C4-2B (cell line): ENCODE measurements around the gene FNDC7.

Experiments
- ZFX ChIP-seq: fragments of 450-650 bp; IDR thresholded peaks from 2 replicates; pipeline ENCODE4 v1.6.1; 2017
- TF ChIP-seq, protein P1 (sequence below): fragments of 450-650 bp; conservative IDR thresholded peaks from 2 replicates; pipeline ENCODE4 v1.5.1; 2017; ENCODE audit warnings: mild to moderate bottlenecking

DNA sequence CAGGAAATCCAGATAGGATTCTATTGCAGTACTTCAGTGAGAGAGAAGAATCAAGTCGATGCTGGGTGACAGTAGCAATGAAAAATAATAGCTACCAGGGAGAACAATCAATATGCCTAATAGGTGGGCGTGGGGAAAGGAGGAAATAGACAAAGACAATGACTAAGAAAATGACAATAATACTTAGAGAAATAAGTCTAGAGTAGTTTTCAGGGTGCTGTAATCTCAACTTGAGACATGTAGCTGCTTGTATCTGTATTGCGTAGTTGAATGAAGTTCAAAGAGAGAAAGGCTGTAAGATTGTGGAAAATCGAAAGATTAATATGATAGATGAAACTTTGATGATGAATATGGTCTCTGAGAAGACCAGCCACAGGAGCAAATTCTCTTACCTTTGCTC, 36.4 kb downstream of the FNDC7 start:
- TF ChIP-seq, protein P1, sequence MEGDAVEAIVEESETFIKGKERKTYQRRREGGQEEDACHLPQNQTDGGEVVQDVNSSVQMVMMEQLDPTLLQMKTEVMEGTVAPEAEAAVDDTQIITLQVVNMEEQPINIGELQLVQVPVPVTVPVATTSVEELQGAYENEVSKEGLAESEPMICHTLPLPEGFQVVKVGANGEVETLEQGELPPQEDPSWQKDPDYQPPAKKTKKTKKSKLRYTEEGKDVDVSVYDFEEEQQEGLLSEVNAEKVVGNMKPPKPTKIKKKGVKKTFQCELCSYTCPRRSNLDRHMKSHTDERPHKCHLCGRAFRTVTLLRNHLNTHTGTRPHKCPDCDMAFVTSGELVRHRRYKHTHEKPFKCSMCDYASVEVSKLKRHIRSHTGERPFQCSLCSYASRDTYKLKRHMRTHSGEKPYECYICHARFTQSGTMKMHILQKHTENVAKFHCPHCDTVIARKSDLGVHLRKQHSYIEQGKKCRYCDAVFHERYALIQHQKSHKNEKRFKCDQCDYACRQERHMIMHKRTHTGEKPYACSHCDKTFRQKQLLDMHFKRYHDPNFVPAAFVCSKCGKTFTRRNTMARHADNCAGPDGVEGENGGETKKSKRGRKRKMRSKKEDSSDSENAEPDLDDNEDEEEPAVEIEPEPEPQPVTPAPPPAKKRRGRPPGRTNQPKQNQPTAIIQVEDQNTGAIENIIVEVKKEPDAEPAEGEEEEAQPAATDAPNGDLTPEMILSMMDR, result no peak
- no peak for TF ChIP-seq ZFX
